Left lung (tissue), 10 donors: ENCODE data around the gene ACY1. TPM values are rescaled to one million over a fixed set of nuclear protein-coding genes. Genes with fewer than 3 reads are reported as not detected.

ENCODE experiments used
- ATAC-seq: fragments of 200-7000 bp; cut with Tn5 transposase; one replicate; pipeline ENCODE4 v1.9.1; 2020; ENCODE audit warnings: moderate library complexity
- DNase-seq, 4 donors: peaks; one replicate each; pipeline ENCODE4 v3.0.0-alpha.2; 2013 to 2020
- H3K27ac ChIP-seq, 2 donors: fragments of 200-600 bp; sonication (generic) in 1 of 2; one replicate each; pipeline versions ENCODE4 v1.5.0 to v1.8.0; 2020 to 2021
- H3K27me3 ChIP-seq, 2 donors: fragments of 200-600 bp; sonication (generic) in 1 of 2; one replicate each; pipeline versions ENCODE4 v1.5.0 to v1.8.0; 2020 to 2021
- H3K36me3 ChIP-seq, 2 donors: fragments of 200-600 bp; sonication (generic) in 1 of 2; one replicate each; pipeline versions ENCODE4 v1.5.0 to v1.8.0; 2020 to 2021
- H3K4me1 ChIP-seq, 2 donors: fragments of 200-600 bp; one replicate each; pipeline ENCODE4 v1.8.0; 2021
- H3K4me3 ChIP-seq, 2 donors: fragments of 200-600 bp; sonication (generic) in 1 of 2; one replicate each; pipeline versions ENCODE4 v1.5.0 to v1.8.0; 2020 to 2021; ENCODE audit warnings: mild to moderate bottlenecking in 1 of 2
- H3K9me3 ChIP-seq, 2 donors: fragments of 200-600 bp; sonication (generic) in 1 of 2; one replicate each; pipeline versions ENCODE4 v1.5.0 to v1.8.0; 2020 to 2021
- CTCF ChIP-seq, 2 donors: fragments of 200-600 bp; sonication (generic) in 1 of 2; IDR thresholded peaks; one replicate each; pipeline versions ENCODE4 v1.5.0 to v1.8.0; 2021; ENCODE audit warnings: antibody characterized with exemption in 2 of 2
- intact Hi-C, 2 donors: fragments of 100-400 bp; cut with DNase I; formaldehyde crosslinking; loops; one replicate each; pipeline versions ENCODE4 v1.11.2 to v1.14.2; 2022
- polyA plus RNA-seq, 6 donors: library from polyadenylated mRNA; unstranded; fragments of 120-200 nt; gene quantifications; one replicate each; pipeline ENCODE4 v1.2.1, GENCODE V29; 2013; ENCODE audit not compliant: insufficient read length in 6 of 6
- total RNA-seq, 2 donors: library from RNA; stranded (reverse); fragmentation: NEBNext Ultra II Directional; extraction: Animal tissue kit (Norgen Biotek cat#: 25700); gene quantifications; one replicate each; pipeline ENCODE4 v1.2.1, GENCODE V29; 2021
- donor health status: DM: no; HTN: yes; CAD: no.
- donor health status: DM: no; HTN: no; CAD: no.

Gene ACY1
- total and polyA plus RNA-seq, 8 donors: 29.6 to 42.8 (median 36.9) TPM

- peak in 1 of 4 donors; percentile 53 for DNase-seq
- Histone ChIP-seq H3K4me1 (peaks cover 6 to 15% of the 10 kb centered on the region in 2 donors), H3K9me3 (no peaks in the 10 kb centered on the region), H3K36me3 (peaks cover 0 to 30% of the 10 kb centered on the region in 2 donors), H3K27ac (no peak overlapping the region), H3K27me3 (peaks cover 0 to 17% of the 10 kb centered on the region in 2 donors), H3K4me3 (no peak overlapping the region)
- intact Hi-C loops: no loop called here
- no peak for TF ChIP-seq CTCF (IDR thresholded peaks at IDR 0.05)
- ATAC-seq: no peak
These were observed 22.9 kb upstream of the ACY1 start for GRCh38 chr3:51960386-51960785.

- H3K36me3 ChIP-seq: peaks cover 0 to 30% of the 10 kb centered on the region in 2 donors
- DNase-seq (peak in 1 of 4 donors; percentile 76), ATAC-seq (no peak)
- no peaks in the 10 kb centered on the region for H3K9me3 ChIP-seq
- no peak overlapping the region for H3K4me3 ChIP-seq
- no peak for TF ChIP-seq CTCF (IDR thresholded peaks at IDR 0.05)
- peaks cover 6 to 9% of the 10 kb centered on the region in 2 donors for H3K4me1 ChIP-seq
- no peak overlapping the region for H3K27ac ChIP-seq
- peaks cover 0 to 15% of the 10 kb centered on the region in 2 donors for H3K27me3 ChIP-seq
- intact Hi-C loops: no loop called here
These were observed 22.3 kb upstream of the ACY1 start for GRCh38 chr3:51961011-51961410.

GRCh38 chr3:51961602-51962569 lies 21.4 kb upstream of the ACY1 start:
- Histone ChIP-seq H3K4me3 (no peak overlapping the region), H3K27ac (no peak overlapping the region), H3K4me1 (peaks cover 6 to 8% of the 10 kb centered on the region in 2 donors), H3K36me3 (peaks cover 0 to 30% of the 10 kb centered on the region in 2 donors), H3K27me3 (peaks cover 0 to 15% of the 10 kb centered on the region in 2 donors), H3K9me3 (no peaks in the 10 kb centered on the region)
- DNase-seq (peak in 1 of 4 donors; percentile 23), ATAC-seq (no peak)
- intact Hi-C loops: no loop called here
- no peak for TF ChIP-seq CTCF (IDR thresholded peaks at IDR 0.05)

GRCh38 chr3:51962854-51963530 lies 20.3 kb upstream of the ACY1 start:
- ATAC-seq: no peak
- Histone ChIP-seq H3K4me3 (no peak overlapping the region), H3K9me3 (no peaks in the 10 kb centered on the region), H3K4me1 (peaks cover 6 to 16% of the 10 kb centered on the region in 2 donors), H3K27ac (no peak overlapping the region), H3K27me3 (peaks cover 0 to 22% of the 10 kb centered on the region in 2 donors), H3K36me3 (peaks cover 0 to 24% of the 10 kb centered on the region in 2 donors)
- TF ChIP-seq CTCF (IDR thresholded peaks at IDR 0.05): no peak
- intact Hi-C loops: no loop called here
- DNase-seq: peak in 1 of 4 donors; percentile 44
